Activated CD4-positive, alpha-beta T cell treated with anti-CD3 and anti-CD28 coated beads, Interleukin-2, amount 10 ng/mL, durations not matched to agents 7 days and 5 days (primary cell): ENCODE results near the gene CD300A. TPM values are rescaled to one million over a fixed set of nuclear protein-coding genes. Genes with fewer than 3 reads are reported as not detected.

Experiments used
- CTCF ChIA-PET: fragments of 350-600 bp; sonication (Branson Sonifier 250); formaldehyde crosslinking; loops from one replicate; lab custom pipeline; 2021; ENCODE audit warnings: antibody characterized with exemption; lab: Charles Lee
- POLR2A ChIA-PET: fragments of 350-600 bp; sonication (Branson Sonifier 250); formaldehyde crosslinking; loops from one replicate; lab custom pipeline; 2021; ENCODE audit warnings: antibody characterized with exemption; lab: Charles Lee
- DNase-seq: peaks from one replicate; pipeline ENCODE4 v3.0.0-alpha.2; 2020
- H3K27ac Mint-ChIP-seq: one replicate; pipeline ENCODE4 v1.8.0; 2021; ENCODE audit warnings: mild to moderate bottlenecking, moderate library complexity, mixed read lengths
- H3K27me3 Mint-ChIP-seq: one replicate; pipeline ENCODE4 v1.8.0; 2021; ENCODE audit warnings: mixed read lengths
- H3K36me3 Mint-ChIP-seq: one replicate; pipeline ENCODE4 v1.8.0; 2021; ENCODE audit warnings: low read depth, mixed read lengths
- H3K4me1 Mint-ChIP-seq: one replicate; pipeline ENCODE4 v1.8.0; 2021; ENCODE audit warnings: mixed read lengths
- H3K4me3 Mint-ChIP-seq: one replicate; pipeline ENCODE4 v1.8.0; 2021; ENCODE audit warnings: mild to moderate bottlenecking, moderate library complexity, mixed read lengths
- H3K9me3 Mint-ChIP-seq: one replicate; pipeline ENCODE4 v1.8.0; 2021; ENCODE audit warnings: mixed read lengths
- total RNA-seq, 2 experiments: library from RNA; stranded (reverse); gene quantifications; one replicate each; pipeline ENCODE4 v1.2.3, GENCODE V29; 2021

The CD300A gene
- total RNA-seq, 2 experiments from 2014 or later = 6.7 to 6.8 TPM

DNA sequence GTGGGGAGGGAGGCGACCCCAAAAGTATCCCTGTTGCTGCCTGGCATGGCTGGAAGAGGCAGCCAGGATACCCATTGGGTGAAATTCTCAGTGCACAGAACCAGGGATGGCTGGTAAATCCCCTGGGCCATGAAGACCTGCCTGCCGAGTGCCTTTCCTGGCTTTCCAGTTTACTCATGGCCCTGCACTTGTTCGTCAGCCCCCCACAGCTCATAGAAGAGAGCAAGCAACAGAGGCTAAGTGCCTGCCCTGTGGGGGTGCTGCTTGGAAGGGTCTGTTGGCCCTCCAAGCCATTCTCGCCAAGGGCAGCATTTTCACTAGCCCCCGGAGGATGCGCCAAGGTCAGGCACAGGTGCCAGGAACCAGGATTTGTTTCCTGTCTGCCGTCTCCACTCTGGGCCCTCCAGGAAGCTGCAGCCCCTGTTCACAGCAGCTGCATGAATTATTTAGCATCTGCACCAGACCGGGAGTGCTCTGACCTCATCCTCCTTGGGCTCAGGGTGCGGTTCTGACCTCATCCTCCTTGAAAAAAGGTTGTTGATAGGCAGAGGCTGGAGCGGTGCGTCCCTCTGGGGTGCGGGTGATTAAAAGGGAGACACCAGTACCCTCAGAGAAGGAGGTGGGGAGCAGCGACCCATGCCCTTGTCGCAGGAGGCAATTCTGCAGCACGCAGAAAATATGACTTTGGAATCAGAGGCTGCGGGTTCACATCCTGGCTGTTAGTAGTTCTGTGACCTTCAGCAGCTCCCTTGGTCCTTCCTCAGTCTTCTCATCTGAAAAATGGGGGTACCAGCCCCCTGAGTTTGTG lies 14.2 kb upstream of the CD300A start:
- H3K27me3 Mint-ChIP-seq = peaks cover 24% of the 10 kb centered on the region

DNA sequence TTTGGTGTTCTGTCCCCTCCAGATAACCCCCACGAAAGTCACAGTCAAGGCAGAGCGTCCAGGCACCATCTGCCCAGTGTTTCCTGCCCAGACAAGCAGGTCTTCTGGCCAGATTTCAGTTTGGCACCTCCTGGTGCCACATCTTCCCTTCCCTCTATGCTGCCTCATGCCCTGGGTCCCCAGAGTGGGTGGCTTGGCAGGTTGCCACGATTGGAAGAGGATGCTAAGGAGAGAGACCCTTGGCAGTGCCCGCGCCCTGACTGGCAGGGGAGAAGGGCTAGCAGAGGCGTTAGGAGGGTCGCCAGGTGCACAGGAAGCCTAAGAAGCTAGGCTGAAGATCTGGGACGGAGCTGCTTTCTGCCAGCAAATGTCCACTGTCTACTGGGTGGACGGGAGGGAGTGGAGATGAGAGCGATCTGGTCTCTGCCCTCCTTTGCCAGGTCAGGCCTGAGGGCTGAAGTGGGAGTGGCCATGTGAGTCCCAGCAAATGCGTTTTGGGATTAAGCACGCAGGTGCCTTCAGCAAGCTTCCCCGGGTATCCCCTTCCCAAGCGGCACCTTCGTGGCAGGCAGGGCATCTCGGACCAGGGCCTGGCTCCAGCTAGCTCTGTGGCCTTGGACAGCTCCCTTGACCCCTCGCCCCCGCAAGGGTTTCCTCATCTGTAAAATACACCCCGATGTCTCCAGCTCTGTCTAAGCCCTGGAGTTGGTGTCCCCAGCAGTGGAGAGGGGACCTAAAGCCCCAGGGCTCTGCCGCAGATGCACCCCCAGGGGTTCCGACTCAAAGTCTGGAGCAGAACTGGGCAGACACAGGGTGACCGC lies 13.4 kb upstream of the CD300A start:
- Mint-ChIP-seq H3K27me3 (peaks cover 24% of the 10 kb centered on the region), H3K4me3 (no peak overlapping the region), H3K9me3 (no peaks in the 10 kb centered on the region), H3K4me1 (peaks cover 22% of the 10 kb centered on the region), H3K27ac (peak overlapping the region; percentile 50), H3K36me3 (no peaks in the 10 kb centered on the region)
- ChIA-PET CTCF (interaction anchor here (0.9 to 3.0 kb wide), 6 partner anchors 9 to 84 kb away, joined by 3 to 15 read pairs (median 5); partner anchors contain the start of gene CD300A), POLR2A (no interaction called here)
- DNase-seq = no peak

More for the DNA sequence above, 14.2 kb upstream of the CD300A start:
- Mint-ChIP-seq H3K27ac (peak overlapping the region; percentile 50), H3K4me3 (no peak overlapping the region), H3K4me1 (peaks cover 18% of the 10 kb centered on the region), H3K9me3 (no peaks in the 10 kb centered on the region), H3K36me3 (no peaks in the 10 kb centered on the region)
- POLR2A ChIA-PET = no interaction called here
- DNase-seq = peak; percentile 35
- CTCF ChIA-PET = interaction anchor here (0.9 to 3.0 kb wide), 5 partner anchors 11 to 84 kb away, joined by 3 to 15 read pairs (median 5); partner anchors contain the start of gene CD300A

DNA sequence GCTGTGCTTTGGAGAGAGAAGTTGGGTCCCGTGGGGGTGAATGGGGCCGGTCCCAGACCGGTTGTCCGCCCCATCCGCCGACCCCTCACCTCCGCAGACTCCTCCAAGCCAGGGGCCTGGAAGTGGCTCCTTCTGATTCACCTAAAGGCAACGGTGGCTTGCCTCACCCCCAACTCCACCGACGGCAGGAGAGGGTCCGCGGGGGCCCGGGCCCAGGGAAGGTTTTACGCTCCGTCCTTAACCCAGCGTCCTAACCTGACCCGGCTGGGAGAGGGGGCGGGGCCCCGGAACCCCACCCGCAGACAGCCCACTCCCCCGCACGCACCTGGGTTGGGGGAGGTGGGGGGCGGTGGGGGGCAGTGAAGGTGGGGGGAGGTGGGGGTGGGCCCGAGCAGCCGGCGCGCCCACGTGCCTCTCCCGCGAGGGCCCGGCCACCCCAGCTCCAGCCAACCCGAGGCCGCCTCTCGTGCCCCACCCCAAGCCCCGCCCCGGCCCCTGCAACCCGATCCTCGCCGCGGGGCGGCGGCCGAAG lies 12.7 kb upstream of the CD300A start:
- Mint-ChIP-seq H3K36me3 (no peaks in the 10 kb centered on the region), H3K27ac (no peak overlapping the region), H3K4me3 (no peak overlapping the region), H3K9me3 (no peaks in the 10 kb centered on the region), H3K4me1 (peaks cover 27% of the 10 kb centered on the region), H3K27me3 (peaks cover 30% of the 10 kb centered on the region)
- ChIA-PET CTCF (interaction anchor here (1.1 to 2.4 kb wide), 7 partner anchors 9 to 85 kb away, joined by 3 to 8 read pairs (median 4); partner anchors contain the start of gene CD300A), POLR2A (no interaction called here)
- peak; percentile 65 for DNase-seq

- Mint-ChIP-seq H3K27me3 (peaks cover 34% of the 10 kb centered on the region), H3K9me3 (no peaks in the 10 kb centered on the region), H3K4me3 (no peak overlapping the region), H3K27ac (no peak overlapping the region), H3K4me1 (peaks cover 30% of the 10 kb centered on the region), H3K36me3 (no peaks in the 10 kb centered on the region)
- ChIA-PET POLR2A (no interaction called here), CTCF (interaction anchor here (0.5 to 5.0 kb wide), 9 partner anchors 10 to 251 kb away, joined by 3 to 35 read pairs (median 4); partner anchors contain the start of genes CD300A, GPR142 and RPL38)
- DNase-seq = no peak
Measured at GRCh38 chr17:74454197-74455024, 12.0 kb upstream of the CD300A start.

GRCh38 chr17:74455025-74455545 lies 11.3 kb upstream of the CD300A start:
- POLR2A ChIA-PET = no interaction called here
- Mint-ChIP-seq H3K9me3 (no peaks in the 10 kb centered on the region), H3K36me3 (no peaks in the 10 kb centered on the region), H3K4me1 (peaks cover 30% of the 10 kb centered on the region), H3K27ac (no peak overlapping the region), H3K4me3 (no peak overlapping the region), H3K27me3 (peaks cover 34% of the 10 kb centered on the region)
- DNase-seq = no peak
- CTCF ChIA-PET = interaction anchor here (0.5 to 5.0 kb wide), 8 partner anchors 11 to 252 kb away, joined by 3 to 35 read pairs (median 4); partner anchors contain the start of genes GPR142 and RPL38

DNA sequence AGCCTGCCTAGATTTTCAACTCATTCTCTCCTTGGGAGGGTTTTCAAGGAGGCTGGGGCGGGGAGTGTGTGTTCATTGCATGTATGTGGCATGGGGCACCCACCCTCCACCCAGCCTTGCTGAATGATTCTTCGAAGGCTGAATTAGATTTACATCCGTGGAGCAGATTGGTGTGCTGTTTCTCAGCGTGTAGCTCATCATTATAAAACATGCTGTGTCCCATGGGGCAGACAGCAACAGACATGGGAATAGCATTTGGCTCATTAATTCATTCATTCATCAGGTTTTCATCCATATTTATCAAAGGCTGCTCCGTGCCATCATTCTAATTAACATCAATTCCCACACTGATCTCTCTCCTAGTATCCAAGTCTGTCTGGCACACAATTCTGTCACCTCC lies 10.6 kb upstream of the CD300A start:
- H3K4me3 Mint-ChIP-seq = no peak overlapping the region
- peaks cover 30% of the 10 kb centered on the region for H3K4me1 Mint-ChIP-seq
- H3K9me3 Mint-ChIP-seq = no peaks in the 10 kb centered on the region
- H3K36me3 Mint-ChIP-seq = no peaks in the 10 kb centered on the region
- peaks cover 34% of the 10 kb centered on the region for H3K27me3 Mint-ChIP-seq
- H3K27ac Mint-ChIP-seq = no peak overlapping the region
- CTCF ChIA-PET = interaction anchor here (0.6 to 5.0 kb wide), 5 partner anchors 76 to 671 kb away, joined by 3 to 35 read pairs (median 5); partner anchors contain the start of genes GPR142 and RPL38
- no peak for DNase-seq
- POLR2A ChIA-PET = no interaction called here

DNA sequence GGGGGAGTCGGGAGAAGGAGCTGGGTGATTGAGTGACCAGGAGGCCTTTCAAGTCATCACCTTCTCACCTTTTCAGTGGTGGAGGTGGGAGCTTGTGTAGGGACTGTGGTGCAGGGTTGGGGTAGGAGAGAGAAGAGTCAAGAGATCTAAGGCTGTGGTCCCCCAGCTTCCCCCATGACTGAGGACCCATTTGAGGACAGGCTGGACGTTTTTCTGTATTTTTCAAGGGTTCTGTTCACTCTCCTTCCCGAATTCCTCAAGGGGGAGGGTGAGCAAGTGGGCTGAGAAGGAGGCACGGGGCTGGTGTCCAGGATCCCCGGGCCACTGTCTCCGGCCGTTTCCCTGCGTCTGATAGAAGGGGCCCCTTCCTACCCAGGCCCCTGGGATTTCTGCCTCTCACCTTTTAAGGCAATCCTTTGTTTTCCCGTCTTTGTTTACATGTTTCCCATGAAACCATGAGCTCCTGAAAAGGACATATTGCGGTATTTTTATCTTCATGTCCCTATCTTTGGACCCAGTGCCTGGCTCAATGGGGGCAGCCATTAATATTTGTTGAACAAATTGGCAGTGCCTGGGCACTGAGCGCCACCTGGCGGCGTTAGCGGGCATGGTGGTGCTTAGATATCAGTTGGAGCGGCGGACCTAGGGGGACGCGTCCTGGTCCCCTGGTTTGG lies 9.2 kb upstream of the CD300A start:
- Mint-ChIP-seq H3K9me3 (no peaks in the 10 kb centered on the region), H3K4me1 (peaks cover 28% of the 10 kb centered on the region), H3K4me3 (no peak overlapping the region), H3K27me3 (peaks cover 23% of the 10 kb centered on the region), H3K27ac (no peak overlapping the region), H3K36me3 (no peaks in the 10 kb centered on the region)
- peak; percentile 69 for DNase-seq
- CTCF ChIA-PET = interaction anchor here (0.7 to 5.0 kb wide), 13 partner anchors 9 to 159 kb away, joined by 3 to 35 read pairs (median 4); partner anchors contain the start of genes CD300A, CD300C and GPR142
- POLR2A ChIA-PET = no interaction called here

- POLR2A ChIA-PET = no interaction called here
Measured at GRCh38 chr17:74457820-74458166, 8.6 kb upstream of the CD300A start.

GRCh38 chr17:74458835-74459234 lies 7.6 kb upstream of the CD300A start:
- peaks cover 13% of the 10 kb centered on the region for H3K27me3 Mint-ChIP-seq
- no peaks in the 10 kb centered on the region for H3K9me3 Mint-ChIP-seq
- ChIA-PET POLR2A (no interaction called here), CTCF (interaction anchor here (1.2 to 5.0 kb wide), 4 partner anchors 11 to 89 kb away, joined by 3 to 35 read pairs (median 14); partner anchors contain the start of gene GPR142)
- no peaks in the 10 kb centered on the region for H3K36me3 Mint-ChIP-seq
- no peak overlapping the region for H3K4me3 Mint-ChIP-seq
- H3K27ac Mint-ChIP-seq = peak overlapping the region; percentile 10
- H3K4me1 Mint-ChIP-seq = peaks cover 19% of the 10 kb centered on the region
- no peak for DNase-seq

More at GRCh38 chr17:74457820-74458166, 8.6 kb upstream of the CD300A start:
- Mint-ChIP-seq H3K4me1 (peaks cover 23% of the 10 kb centered on the region), H3K9me3 (no peaks in the 10 kb centered on the region), H3K36me3 (no peaks in the 10 kb centered on the region), H3K4me3 (no peak overlapping the region), H3K27ac (no peak overlapping the region), H3K27me3 (peaks cover 18% of the 10 kb centered on the region)
- DNase-seq = no peak
- CTCF ChIA-PET = interaction anchor here (1.0 to 5.0 kb wide), 8 partner anchors 8 to 160 kb away, joined by 3 to 35 read pairs (median 4); partner anchors contain the start of genes CD300A and GPR142

DNA sequence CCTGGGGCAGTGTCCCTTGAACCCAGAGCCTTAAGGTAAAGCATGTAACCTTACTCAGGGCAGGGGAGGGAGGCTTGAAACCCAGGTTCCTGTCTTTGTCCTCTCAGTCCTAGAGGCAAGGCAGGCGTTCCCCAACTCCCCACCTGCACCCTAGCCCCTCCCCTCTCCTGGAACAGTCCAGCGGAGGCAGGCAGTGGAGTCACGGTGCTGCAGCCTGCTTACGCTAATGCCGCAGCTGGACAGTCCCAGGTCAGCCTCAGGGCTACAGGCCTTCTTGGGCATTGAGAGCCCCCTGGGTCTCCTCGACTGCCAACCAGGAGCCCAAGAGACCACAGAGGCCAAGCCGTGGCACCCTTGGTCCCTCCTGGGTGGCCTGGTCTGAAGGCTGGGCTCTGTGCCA lies 6.8 kb upstream of the CD300A start:
- no peak for DNase-seq
- no peak overlapping the region for H3K4me3 Mint-ChIP-seq
- peaks cover 19% of the 10 kb centered on the region for H3K4me1 Mint-ChIP-seq
- H3K36me3 Mint-ChIP-seq = no peaks in the 10 kb centered on the region
- H3K27ac Mint-ChIP-seq = no peak overlapping the region
- H3K9me3 Mint-ChIP-seq = no peaks in the 10 kb centered on the region
- ChIA-PET CTCF (interaction anchor here (1.2 to 5.0 kb wide), 3 partner anchors 79 to 90 kb away, joined by 3 to 35 read pairs (median 4); partner anchors contain the start of gene GPR142), POLR2A (no interaction called here)
- H3K27me3 Mint-ChIP-seq = peaks cover 13% of the 10 kb centered on the region

DNA sequence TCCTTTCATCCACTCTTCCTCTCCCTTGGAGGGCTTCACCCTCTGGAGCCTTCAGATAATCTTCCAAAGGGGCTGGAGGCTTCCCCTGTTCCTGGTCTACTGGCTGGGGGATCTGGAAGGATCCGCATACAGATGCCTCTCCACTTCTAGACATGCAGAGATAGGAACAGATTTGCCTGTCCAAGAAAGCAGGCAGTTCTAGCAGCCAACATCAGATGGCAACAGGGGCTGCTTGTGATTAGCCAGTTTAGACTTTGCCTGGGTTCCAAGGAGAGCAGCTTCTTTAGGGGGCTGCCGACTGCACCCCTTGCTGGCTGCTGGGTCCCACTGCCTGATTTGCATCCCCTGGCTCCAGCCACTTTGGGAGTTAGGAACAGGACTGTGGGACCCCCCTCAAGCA lies 6.2 kb upstream of the CD300A start:
- H3K4me1 Mint-ChIP-seq = peaks cover 19% of the 10 kb centered on the region
- H3K27me3 Mint-ChIP-seq = peaks cover 13% of the 10 kb centered on the region
- ChIA-PET CTCF (interaction anchor here (1.3 to 1.4 kb wide), 2 partner anchors 81 to 93 kb away, joined by 4 read pairs; partner anchors contain the start of gene GPR142), POLR2A (no interaction called here)
- no peak overlapping the region for H3K4me3 Mint-ChIP-seq
- DNase-seq = no peak
- H3K9me3 Mint-ChIP-seq = no peaks in the 10 kb centered on the region
- H3K27ac Mint-ChIP-seq = no peak overlapping the region
- H3K36me3 Mint-ChIP-seq = no peaks in the 10 kb centered on the region
